Stimulated activated CD8-positive, alpha-beta memory T cell treated with anti-CD3 and anti-CD28 coated beads, Interleukin-15, amount 100 ng/mL, for 4 hours (primary cell): ENCODE results near the gene CYP46A1.
"Not testable (repeated sequence)": the region's sequence is repeated elsewhere in the genome, so short reads cannot be mapped to it uniquely, and the experiment has no call there.

ENCODE experiments used
- DNase-seq, 2 donors: peaks; one replicate each; pipeline ENCODE4 v3.0.0-alpha.2; 2020; ENCODE audit warnings: low read depth in 2 of 2

Gene CYP46A1

GRCh38 chr14:99657645-99658155 is 26.4 kb upstream of the CYP46A1 start:
- DNase-seq = no peak

DNA sequence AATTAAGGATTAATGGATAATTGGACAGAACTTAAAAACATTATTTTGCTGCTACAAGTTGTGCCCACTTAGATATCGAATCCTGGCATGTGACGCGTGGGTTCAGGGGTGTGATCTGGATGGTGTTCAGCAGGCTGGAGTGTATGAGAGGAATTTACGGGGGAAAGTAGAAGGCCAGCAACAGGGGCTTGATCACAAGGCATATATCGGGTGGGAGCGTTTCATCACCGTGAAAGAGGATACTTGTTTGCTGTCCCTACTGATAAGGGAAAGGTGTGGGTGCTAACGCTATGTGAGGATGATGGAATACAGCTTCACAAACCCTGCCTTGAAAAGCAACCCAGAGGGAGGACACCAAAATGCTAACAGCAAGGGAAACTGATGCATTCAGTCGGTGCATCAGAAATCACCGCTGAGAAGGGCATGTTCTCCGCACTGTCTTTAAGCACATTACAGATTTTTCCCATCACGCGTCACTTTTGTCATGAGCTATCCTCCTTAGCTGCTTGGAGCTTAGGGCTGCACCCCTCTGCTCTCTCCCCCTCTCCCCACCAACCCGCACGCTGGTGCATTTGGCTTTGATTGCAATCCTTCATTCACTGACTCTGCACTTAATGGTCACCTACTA is 25.8 kb upstream of the CYP46A1 start:
- DNase-seq = no peak

DNA sequence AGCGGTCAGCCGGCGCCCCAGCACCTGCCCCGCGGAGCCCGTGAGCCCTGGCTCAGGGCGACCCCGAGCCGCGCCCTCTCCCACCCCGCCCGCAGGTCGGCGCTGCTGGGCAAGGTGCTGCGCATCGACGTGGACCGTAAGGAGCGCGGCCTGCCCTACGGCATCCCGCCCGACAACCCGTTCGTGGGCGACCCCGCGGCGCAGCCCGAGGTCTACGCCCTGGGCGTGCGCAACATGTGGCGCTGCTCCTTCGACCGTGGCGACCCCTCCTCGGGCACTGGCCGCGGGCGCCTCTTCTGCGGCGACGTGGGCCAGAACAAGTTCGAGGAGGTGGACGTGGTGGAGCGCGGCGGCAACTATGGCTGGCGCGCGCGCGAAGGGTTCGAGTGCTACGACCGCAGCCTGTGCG is 24.8 kb upstream of the CYP46A1 start:
- DNase-seq = no peak

DNA sequence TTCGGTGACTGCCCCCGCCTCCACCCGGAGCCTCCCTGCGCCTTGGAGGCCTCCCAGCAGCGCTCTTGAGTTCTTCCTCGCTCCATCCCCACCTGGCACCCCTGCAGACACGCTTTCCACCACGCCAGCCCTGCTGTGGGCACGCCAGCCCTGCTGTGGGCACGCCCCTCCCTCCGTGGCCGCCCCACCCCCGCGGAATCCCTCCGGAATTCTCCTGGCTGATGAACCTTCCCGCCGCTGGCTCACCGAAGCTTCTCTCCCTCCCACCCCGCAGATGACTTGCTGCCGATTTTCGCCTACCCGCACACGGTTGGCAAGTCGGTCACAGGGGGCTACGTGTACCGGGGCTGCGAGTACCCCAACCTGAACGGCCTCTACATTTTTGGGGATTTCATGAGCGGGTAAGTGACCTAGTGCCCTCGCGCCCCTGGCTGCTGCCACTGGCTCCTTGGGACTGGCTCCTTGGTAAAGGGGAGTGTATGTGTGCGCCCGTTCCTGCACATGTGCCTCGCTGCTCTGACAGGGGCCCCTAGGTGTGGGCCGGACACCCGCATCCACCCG is 24.0 kb upstream of the CYP46A1 start:
- DNase-seq = no peak

DNA sequence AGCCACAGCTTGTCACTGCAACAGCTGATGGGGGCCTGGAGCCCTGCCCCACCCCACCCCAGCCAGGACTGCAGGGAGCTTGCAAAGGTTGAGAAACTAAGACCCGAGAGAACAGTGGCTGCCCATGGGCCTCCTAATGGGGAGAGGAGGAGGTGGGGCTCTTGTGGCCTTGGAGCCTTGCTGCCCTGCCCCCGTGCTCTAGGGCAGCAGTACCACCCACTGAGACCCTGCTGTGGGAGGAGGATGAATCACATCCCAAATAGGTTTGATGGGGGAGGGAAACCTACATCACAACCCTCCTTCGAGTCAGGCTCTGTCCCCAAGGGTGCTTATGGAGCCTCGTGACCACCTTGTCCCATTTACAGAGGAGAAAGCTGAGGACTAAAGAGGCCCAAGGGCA is 23.3 kb upstream of the CYP46A1 start:
- DNase-seq = no peak

DNA sequence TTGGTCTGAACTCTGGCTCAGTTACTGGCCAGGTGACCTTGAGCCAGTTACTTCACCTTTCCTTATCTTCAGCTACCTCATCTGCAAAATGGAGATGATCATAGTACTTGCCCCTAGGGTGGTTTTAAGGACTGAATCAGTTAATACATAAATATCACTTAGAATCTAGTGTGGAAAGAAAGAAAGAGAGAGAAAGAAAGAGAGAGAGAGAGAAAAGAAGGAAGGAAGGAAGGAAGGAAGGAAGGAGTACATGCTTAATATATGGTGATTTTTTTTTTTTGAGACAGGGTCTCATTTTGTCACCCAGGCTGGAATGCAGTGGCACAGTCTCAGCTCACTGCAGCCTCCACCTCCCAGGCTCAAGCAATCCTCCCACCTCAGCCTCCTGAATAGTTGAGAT is 22.9 kb upstream of the CYP46A1 start:
- DNase-seq = not testable (repeated sequence)

DNA sequence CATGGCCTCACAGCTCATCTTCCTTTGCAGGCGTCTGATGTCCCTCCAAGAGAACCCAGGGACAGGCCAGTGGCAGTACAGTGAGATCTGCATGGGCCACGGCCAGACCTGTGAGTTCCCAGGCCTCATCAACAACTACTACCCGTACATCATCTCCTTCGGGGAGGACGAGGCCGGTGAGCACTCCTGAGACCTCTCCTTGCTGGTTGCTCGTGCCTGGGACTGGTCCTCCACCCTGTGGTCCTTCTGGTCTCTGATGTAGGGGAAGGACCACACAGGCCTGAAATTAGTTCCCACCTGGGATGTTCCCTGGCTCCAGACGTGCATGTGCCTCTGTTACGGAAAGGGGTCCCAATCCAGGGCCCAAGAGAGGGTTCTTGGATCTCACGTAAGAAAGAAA is 21.3 kb upstream of the CYP46A1 start:
- DNase-seq = no peak

- no peak for DNase-seq
These were observed 20.6 kb upstream of the CYP46A1 start for GRCh38 chr14:99663386-99664057.

- no peak for DNase-seq
These were observed 19.8 kb upstream of the CYP46A1 start for GRCh38 chr14:99664058-99664936.

DNA sequence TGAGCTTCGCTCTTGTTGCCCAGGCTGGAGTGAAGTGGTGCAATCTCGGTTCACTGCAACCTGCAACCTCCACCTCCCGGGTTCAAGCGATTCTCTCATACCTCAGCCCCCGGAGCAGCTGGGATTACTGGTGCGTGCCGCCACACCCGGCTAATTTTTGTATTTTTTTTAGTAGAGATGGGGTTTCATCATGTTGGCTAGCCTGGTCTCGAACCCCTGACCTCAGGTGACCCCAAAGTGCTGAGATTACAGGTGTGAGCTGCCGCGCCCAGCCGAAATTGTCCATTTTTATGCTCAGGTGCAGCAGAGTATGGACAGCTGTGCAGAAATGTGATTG is 19.2 kb upstream of the CYP46A1 start:
- no peak for DNase-seq

- no peak for DNase-seq
These were observed 17.6 kb upstream of the CYP46A1 start for GRCh38 chr14:99666533-99666932.

DNA sequence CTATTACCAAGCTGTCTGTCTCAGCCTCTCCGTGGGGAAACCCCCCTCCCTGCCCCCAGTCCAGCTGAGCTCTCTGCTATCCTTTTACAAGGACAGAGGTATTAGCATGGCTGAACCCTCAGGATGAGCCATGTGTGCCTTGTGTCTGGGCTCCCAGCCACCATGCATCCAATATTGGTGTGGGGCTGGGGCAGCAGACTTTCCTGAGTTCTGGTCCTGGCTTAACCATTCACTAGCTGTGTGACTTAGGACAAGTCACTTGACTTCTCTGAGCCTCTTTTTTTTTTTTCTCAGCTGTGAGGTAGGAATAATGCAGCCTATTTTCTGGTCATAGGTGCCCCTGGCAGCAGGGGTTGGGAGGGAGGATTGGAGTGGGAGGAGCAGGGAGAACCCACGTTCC is 17.1 kb upstream of the CYP46A1 start:
- no peak for DNase-seq

- no peak for DNase-seq
These were observed 16.3 kb upstream of the CYP46A1 start for GRCh38 chr14:99667821-99668220.

DNA sequence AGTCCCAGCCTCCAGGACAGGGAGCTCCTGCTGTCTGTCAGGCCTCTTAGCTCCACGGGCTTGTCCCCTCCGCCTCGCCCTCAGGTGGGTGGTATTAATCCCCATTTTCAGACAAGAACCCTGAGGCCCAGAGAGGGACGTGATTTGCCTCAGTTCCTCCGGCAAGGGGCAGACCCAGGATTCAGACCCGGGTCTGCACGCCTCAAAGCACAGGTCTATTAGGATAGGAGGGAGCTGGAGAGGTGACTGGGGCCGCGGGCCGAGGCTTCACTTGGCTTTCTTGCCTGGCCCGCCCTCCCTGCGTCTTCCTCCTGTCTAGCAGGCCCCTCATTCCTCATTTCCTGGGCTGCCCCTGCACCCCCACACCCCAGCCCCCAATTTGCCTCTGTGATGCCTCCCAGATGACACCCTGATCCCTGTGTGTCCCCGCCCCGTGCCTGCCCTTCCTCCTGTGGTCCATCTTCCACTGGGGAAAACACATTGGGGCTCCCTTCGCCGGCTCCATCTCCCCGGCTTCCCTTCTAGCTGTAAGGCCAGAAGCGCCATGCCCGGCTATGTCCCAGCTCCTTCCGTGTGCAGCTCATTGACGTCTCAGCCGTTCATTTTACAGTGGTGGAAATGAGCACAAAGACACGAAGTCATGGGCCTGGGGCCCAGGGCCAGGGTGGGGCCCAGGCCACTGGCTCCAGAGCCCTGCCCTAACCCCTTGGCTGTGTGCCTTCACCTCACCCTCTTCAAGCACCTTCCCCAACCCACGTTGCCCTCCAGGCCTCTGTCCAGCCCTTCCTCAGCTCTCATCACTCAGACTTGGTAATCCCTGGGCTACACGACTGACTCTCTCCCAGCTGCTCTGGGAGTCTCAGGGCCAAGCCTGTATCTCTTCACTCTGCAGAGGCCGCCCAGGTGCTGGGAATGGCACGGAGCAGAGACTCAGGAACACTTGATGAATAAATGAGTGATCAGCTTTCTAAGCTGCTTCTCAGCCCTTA is 15.5 kb upstream of the CYP46A1 start:
- no peak for DNase-seq

DNA sequence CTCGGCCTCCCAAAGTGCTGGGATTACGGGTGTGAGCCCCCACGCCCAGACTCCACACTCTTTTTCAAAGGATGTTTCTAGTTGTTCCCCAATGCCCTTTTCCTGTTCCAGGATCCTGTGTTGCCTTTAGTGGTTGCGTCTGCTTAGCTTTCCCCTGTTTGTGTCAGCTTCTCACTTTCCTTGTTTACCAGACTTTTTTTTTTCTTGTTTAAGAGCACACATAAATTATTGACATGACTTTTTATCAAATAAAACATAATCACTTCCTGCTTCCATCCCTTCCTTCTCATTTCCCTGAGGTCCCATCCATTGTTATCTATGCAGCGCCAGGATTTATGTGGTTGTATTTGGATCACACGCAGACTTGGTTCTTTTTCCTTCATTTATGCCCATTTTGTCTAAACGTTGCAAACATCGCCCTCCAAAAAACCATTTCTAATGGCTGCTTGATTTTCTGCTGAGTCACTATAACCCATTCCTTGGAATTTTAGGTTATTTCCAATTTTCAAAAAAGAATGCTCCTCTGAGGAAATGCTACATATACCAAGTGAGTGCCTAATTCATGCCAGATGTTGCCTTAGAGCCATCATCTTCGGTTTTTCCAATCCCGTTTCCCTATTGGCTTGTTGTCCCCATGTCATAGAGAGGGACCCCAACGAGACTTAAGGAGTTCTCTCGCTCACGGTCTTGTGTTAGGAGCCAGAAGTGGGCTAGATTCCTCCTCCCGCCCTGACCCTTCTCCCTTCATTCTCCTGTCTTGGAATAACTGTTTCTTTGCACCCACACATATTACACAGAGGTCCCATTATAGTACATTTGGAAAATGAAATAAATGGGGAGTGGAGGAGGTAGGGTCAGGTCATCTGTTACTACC is 13.5 kb upstream of the CYP46A1 start:
- DNase-seq = no peak

DNA sequence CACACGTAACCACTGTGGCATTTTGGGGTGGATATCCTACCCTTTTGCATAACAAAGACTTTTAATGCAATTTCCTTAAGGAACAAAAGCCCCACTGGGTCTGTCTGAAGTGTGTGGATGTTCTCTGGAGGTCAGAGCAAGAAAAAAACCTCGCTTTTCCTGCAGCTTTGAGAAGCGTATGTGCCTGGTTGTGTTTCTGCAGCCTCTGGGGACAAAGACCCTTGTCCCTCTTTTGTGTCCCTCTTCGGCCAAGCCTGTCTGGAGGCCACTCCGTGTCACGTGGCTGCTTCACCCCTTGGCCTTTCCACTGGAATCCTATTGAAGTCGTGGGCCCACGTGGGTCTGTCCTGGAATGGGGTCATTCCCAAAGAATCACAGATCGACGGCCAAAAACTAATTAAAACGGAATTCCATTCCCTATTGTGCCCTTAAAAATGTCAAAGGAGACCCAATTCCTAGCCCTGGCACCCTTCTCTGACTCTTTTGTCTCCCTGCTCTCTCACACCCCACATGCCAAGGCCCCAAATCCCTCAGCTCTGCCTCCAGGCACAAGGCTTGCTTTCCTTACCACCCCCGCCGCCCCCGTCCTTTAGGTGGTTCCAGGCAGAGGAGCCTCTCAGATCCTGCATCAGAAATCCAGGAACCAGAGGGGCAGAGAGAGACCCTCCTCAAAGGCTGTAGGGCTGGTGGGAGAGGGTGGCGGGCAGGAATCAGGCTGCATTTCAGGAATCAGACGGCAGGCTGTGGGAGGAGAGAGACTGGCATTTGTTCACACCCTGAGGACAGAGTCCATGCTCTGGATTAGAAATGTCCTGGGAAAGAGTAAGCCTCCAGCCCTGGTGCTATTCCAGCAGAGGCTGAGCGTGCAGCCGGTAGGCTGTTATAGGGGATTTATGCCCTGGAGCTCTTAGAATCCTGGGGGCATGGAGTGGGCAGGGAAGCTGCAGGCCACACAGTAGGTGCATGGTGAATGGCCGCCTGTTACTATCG is 12.6 kb upstream of the CYP46A1 start:
- DNase-seq = no peak

DNA sequence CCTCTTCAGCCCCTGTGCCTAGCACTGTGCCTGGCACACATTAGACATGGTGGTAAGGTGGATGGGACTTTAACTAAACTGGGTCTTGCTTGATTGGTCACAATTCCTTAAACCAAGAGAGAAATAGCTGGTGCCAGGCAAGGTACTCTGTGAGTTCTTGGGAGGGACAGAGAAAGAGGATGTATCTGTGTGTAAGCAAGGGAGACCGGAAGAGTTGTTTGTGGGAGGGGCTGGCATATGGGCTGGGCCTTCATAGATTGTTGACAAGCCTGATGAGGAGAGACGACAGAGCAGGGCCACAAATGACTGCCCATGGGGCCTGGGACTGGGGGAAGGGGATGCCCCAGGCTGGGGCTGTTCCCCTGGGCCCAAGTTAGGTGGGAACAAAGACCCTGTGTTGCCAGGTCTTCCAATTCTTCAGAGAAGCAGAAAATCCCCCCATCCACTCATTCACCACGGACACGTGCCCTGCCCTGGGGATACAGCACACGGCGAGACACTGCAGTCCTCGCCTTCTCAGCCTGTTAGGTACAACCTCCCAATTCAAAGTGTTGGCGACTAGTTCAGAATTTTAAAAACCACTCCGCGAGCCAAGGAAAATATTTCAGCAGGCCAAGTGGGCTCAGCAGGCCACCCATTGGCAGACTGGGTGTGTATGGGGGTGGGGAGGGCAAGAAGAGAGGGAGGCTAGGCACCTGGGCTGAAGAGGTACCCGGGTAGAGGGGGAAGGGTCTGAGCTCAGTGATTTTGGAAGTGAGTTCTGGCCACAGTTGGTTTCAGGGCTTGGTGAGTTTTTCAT is 11.4 kb upstream of the CYP46A1 start:
- DNase-seq = no peak
